G401 (cell line): ENCODE measurements around the gene ARF1. TPM values are rescaled to one million over a fixed set of nuclear protein-coding genes. Genes with fewer than 3 reads are reported as not detected.

ENCODE experiments used
- DNase-seq: peaks from one replicate; pipeline ENCODE4 v3.0.0-alpha.2; 2015; ENCODE audit warnings: low spot score
- in situ Hi-C: cut with HindIII; loops from 2 replicates; pipeline ENCODE4 v1.10.0; 2016; ENCODE audit warnings: low sequenced_read_pairs, mixed read lengths
- total RNA-seq: library from RNA; depleted of rRNA; stranded (reverse); fragments of >200 nt; shearing (Covaris generic); gene quantifications from 2 replicates; pipeline ENCODE4 v1.2.3, GENCODE V29; 2014

The ARF1 gene
- total RNA-seq, 1 experiment from 2014 or later: 328 TPM

DNA sequence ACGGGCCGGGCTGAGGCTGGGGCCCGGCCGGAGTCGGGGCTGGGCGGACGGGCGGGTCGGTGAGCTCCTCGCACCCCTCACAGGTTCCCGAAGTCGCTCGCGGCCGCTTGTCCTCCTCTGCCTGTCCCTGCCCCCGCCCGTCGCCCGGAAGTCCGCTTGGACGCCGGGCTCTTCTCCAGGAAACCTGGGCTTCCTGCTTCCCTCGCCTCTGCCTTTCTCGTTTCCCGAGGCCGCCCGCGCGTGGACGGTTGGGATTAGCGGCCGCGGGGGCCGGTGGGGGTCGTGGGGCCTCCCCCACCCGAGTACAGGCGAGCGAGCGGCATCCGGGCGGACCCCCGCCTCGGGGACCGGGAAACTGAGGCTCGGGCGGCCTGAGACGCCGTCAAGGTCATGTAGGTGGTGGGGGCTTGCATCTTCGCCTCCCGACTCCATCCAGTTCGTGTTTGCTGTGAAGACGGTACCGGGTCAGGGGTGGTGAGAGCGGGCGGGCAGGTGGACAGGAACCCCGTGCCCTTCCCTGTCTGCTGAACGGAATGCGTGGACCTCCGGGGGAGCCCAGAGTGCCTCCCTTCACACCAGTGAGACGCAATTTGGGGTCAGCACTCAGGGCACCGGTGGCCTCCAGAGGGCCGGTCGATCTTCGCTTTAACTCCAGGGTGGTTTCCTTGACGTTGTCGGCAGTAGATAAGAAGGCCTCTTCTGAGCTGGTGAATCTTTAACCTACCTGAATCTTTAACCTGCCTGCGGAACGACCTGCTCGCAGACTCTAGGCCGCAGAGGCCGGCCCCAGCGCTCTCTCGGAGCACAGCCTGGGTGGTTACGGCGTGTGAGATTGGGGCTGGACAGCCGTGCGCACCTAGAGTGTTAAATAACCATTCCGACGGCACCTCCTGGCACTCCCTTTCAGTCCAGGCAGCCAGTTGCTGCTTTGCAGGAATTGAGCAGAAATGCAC, 686 bp downstream of the ARF1 start:
- DNase-seq: peak; percentile 44

DNA sequence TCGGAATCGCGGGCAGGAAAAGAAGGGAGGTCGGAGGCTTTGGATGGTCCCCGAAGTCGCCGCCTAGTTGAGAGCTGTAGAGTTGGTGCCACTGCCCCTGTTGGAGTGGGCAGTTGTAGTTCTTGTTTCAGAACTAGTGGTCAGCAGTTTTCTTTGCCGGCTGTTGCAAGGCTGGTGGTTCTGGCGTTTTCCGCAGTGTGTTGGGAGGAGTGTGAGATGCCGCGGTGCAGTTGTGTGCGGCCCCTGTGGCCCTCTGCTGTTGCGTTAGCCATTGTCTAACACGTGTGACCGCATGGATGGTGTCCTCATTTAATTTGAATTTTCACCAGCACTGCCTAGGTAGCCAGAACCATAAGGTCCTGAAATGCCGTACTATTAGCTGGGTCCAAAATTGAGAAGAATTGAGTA, 1.4 kb downstream of the ARF1 start:
- no peak for DNase-seq
- in situ Hi-C loops: no loop called here

More for the DNA sequence above, 686 bp downstream of the ARF1 start:
- in situ Hi-C loops: no loop called here

DNA sequence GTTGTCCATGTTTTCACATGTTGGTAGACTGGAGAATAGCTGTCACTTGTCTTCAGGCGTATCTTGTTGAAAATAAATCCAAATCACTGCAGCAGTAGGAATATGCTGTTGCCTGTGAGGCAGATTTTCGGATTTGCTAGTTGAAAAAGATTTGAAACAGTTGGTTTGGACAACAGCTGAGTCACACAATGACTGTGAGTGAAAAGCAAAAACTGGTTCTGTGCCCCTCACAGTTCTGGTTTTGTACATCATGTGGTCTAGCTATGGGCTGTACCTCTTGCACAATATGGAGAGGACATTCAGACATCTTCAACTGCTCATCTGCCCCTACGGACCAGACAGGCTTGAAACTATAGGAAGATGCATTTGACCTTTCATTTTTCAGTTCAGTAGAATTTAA, 1.8 kb downstream of the ARF1 start:
- in situ Hi-C loops: no loop called here
- DNase-seq: no peak

DNA sequence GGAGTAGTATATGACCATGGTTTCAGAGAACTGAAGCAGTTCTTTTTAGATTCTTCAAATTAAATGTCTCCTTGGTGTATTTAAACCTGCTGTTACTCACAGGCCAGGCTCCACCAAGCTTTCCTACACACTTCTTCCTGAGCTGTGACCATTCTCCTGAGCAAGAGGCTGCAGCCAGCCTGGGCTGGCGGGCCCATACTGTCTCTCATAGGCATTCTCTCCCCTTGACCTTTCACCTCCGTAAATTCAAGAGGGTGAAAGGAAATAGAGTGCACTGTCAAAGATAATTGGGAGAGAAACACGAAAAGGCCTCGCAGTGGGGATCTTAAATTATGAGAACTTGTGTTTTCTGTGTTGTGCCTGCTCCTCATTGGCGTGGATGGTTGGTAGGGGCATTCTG, 2.3 kb downstream of the ARF1 start:
- no peak for DNase-seq
- in situ Hi-C loops: no loop called here

DNA sequence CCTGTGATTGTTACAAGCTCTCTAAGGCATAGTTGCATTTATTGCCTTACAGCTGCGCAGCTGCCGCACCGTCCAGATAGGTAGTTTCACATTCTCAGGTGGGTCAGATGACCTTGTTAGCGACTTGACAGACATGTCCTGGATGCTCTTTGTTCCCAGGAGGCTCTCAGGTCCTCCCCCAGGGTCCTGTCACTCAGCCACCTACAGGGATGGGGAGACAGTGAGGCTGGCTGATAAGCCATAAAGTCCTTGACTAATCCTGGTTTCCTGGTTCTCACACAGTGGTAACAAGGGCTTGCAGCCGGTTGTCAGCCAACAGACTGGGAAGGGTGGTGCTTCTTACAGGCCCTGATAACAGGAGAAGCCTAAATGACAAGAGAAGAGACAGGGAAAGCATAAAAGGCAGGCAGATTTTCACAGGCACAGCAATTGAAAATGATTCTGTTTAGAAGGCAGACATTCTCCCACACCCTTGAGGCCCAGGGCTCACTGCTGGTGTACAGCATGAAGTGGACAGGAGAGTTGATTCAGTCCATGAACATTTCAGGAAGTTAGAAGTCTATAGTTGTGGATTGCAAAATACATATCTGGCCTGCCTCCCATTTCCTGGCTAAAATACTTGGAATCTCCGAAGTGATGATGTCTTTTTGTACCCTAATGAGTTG, 2.9 kb downstream of the ARF1 start:
- in situ Hi-C loops: no loop called here
- no peak for DNase-seq

DNA sequence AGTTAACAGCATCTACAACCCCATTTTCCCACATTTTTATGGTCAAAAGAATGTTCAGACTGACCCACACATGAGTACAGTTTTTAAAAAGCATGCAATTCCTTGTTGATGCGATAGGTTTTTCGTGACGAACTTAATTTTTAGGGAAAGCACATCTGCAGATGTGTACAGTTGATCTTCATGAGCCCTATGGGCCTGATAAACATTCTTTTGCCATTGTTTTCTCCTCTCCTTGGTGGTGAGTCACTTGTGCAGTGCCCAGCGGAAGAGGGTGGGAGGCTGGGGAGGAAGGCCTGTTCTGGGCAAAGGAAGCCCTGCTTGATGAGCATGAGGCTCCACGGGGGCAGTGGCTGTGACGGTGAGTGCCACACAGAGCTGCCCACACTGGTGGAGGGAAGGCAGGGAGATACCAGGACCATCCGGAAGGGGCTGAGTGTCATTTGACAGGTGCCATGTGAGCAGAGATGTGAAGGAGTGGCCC, 5.3 kb downstream of the ARF1 start:
- in situ Hi-C loops: no loop called here
- no peak for DNase-seq

DNA sequence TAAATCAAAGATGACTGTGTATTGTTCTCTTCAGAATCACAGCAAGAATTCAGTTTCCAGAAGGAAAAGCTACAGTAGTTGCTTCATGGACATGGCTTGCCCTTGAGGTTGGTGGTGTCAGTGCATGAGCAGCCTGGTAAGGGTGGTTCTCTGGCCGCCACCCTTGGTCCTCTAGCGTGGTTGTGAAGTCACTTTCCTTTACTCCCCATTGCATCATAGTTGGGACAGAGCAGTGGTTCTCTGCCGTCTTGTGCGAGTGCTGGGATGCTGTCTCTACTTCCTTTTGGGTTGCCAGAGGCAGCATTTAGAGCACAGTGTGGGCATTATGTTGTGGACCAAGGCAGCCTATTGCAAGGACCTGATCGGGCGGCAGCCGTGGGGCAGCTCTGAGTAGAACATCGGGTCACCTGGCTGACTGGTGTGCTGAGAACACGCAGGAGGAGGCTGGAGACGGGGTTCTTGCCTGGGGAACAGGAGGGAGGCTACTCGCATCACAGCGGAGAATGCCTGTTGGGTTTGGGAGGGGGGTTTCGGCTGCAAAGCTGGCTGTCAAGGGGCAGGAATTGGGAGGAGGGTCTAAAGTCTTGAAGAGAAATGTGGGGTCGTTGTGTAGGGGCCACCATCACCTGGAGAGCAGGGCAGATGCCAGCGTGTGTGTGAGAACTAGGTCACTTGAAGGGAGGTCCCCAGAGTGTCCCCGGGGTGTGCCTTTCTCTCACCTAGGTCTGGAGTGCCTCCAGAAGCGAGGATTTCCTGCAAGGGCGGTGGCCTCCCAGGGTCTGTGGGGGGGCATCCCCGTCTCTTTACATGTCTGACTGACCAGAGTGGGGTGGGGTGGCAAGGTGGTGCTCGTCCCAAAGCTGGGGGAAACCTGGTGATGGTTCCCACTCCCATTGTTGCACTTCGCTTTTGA, 6.3 kb downstream of the ARF1 start:
- DNase-seq: no peak
- in situ Hi-C loops: no loop called here

DNA sequence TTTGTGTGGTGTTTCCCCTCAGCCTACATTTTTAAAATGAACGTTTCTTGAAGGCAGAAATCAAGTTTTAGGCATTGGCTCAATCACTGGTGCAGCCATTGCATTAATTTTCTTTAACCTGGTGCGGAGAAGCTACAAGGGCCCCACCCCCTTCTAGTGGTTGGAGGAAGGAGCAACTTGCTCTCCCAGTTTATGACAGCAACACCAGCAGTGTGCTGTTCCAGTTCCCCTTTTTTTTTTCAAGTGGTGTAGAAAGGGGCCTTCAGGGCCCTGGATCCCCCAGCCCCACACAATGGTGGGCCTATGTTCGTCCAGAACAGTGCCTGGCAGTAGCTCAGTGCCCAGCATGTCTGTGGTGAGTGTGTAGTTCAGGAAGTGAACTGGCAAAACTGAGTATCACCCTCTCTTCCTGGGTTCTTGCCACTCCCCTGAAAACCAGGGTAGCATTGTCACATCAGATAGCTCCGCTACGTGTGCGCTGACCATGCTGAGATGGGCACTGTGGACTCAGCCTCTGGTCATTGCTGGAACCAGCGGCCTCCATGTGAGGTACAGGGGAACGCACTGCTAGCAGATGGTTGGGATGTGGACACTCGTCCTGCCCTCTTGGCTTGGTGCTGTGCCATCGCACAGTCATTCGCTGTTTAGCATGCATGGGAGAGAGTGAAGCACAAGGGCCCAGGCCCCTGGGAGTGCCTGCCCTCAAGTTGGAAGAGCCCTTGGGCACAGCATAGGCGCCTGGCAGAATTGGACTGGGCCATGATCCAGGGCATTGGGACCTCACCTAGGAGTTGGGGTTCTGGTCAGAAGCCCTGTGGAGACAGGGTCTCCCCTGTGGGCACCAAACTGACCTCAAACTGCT, 7.2 kb downstream of the ARF1 start:
- DNase-seq: no peak
- in situ Hi-C loops: no loop called here

DNA sequence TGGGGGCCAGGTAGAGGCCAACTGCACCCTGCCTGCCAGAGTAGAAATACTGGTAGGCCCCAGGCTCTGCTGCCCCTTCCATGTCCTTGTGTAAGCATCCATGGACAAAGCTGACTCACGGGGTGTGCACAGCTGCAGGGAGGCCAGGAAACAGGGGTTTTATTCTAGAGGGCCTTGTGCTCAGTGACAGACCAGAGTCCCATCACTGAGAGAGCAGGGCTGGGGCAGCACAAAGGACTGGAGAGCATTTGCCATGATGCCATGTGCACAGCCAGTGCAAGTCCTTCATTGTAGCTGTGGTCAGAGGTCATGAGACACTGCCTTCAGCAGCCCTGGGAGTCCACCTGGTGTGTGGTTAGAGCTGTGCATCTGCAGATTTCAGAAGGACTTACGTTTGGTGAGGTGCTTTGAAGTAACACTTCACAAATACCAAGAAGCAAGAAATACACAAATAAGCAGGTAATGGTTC, 8.1 kb downstream of the ARF1 start:
- no peak for DNase-seq
- in situ Hi-C loops: no loop called here

DNA sequence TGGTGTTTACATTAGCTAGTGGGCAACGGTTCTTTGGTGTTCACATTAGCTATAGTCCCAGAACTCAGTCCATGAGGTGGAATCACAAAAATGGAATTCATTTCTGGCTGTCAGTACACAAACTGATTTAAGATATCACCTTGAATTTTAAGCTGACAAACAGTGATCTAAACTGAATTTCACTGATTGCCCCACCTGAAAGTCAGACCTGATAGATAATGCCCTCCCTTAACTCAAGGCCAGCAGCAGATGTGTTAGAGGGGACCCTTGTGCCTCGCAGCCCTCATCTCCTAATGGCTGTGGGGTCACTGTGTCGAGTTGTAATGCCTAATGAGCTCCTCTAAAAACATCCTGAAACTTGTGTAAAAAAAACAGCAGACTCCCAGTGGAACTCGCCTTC, 8.6 kb downstream of the ARF1 start:
- DNase-seq: no peak
- in situ Hi-C loops: no loop called here

DNA sequence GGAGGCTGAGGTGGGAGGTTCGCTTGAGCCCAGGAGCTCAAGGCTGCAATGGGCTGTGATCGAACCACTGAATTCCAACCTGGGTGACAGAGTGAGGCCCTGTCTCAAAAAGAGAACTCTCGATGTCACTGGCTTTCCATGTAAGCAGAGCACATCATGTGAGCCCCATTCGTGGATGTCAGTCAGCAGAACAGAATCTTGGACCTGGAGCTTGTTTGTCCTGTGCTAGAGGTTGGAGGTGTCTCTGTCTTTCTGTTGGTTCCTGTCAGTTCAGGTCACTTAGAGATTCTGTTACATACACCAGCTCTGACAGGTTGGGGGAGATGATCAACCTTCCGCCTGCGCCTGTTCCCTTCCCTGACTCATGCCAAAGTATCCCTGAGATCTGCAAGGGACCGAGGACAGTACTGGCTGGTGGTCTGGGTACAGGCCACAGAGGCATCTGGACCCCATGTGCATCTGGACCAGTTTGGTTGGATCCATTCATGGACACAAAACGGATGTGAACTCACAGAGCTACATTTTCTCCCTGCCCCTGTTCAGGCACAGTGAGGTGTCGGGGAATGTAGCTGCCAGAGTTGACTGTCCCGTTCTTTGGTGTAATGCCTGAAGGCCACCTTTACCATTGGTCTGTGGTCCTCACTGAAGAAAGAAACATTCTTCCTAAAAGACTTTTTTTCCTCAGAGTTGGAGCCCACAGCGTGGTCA, 10.0 kb downstream of the ARF1 start:
- in situ Hi-C loops: no loop called here
- no peak for DNase-seq

DNA sequence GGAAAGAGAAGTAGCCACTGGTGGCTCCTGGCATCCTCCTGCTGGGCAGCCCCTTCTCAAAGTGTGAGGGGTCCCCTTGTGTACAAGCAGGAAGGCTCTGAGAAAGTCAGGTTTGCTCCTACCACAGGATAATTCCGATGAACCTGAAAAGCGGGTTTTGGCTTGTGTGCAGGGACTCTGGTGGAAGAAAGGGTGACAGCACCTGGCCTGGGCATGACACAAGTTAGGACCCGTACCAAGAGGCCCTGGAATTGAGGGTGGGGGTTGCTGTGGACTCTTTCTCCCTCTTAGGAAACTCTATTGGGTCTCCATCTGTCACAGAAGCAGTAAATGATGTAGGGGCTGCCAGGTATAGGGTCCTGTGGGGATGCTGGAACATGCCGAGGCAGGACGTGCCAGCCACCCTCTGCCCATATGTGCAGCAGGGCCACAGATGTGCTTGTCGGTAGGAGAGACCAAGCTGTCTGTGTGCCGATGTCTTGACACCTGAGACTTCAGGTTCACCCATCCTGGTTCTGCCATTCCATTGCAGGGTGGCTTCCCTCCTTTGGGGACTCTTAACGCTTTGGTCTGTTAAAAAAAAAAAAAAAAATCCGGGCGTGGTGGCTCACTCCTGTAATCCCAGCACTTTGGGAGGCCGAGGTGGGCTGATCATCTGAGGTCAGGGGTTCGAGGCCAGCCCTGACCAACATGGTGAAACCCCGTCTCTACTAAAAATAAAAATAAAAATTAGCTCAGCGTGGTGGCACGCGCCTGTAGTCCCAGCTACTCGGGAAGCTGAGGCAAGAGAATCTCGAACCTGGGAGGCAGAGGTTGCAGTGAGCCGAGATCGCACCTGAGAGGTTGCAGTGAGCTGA, 10.8 kb downstream of the ARF1 start:
- in situ Hi-C loops: no loop called here
- no peak for DNase-seq

DNA sequence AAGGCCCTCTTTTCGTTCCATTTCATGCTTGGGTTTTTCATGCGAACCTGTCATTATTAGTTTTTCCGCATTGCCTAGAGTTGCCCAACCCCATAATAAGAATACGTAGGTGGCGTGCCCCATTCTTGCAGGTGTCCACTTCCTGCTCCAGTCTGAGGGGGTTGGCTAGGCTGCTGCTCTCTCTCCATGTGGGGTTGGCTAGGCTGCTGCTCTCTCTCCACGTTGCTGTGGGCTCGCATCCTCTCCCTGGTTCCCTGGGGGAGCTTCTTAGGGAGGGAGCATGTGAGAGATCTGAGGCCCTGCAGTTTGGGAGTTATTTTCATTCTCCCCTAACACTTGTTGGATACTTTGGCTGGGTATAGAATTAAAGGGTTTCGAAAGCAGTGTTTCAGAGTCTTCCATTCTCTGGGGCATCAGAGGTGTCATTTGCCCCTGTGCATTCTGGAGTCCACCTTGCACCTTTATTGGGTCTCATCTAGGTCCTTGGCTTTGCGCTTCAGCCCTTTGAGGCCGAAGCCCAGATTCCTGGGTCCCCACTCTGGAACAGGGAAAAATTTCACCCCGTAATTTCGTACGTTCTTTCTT, 12.0 kb downstream of the ARF1 start:
- in situ Hi-C loops: no loop called here
- DNase-seq: no peak

DNA sequence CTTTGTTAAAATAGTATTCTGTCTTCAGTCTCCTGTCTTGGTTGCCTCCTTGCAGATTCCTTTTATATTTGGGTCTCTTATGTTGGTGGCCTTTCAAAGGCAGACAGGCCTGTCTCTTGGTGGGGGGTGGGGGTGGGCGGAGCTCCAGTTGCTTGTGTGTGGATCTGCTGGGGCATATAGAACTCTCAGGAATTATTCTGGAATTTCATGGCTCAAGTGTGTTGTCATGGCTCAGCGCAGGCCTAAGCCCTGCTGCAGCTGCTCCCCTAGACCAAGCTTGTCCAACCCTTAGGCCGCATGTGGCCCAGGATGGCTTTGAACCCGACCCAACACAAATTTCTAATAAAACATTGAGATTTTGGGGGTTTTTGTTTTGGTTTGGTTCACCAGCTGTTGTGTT, 12.7 kb downstream of the ARF1 start:
- DNase-seq: no peak
- in situ Hi-C loops: no loop called here

DNA sequence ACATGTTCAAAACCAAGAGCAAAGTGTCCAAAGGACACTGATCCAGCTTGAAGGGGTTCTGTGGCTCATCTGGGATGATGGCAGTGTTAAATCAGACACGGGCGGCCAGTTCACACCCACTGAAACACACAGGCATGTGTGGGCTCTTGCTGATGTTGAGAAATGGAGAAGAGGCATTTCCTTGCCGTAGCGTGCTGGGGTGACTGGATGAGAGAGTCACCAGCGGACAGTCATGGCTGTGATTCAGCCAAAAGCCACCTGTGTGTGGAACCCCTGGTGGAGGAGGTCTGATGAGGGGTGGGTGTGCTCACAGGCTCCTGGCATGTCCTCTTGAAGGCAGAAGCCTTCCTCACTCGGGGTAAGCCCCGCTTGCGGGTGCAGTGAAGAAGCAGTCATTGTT, 13.4 kb downstream of the ARF1 start:
- no peak for DNase-seq
- in situ Hi-C loops: no loop called here

DNA sequence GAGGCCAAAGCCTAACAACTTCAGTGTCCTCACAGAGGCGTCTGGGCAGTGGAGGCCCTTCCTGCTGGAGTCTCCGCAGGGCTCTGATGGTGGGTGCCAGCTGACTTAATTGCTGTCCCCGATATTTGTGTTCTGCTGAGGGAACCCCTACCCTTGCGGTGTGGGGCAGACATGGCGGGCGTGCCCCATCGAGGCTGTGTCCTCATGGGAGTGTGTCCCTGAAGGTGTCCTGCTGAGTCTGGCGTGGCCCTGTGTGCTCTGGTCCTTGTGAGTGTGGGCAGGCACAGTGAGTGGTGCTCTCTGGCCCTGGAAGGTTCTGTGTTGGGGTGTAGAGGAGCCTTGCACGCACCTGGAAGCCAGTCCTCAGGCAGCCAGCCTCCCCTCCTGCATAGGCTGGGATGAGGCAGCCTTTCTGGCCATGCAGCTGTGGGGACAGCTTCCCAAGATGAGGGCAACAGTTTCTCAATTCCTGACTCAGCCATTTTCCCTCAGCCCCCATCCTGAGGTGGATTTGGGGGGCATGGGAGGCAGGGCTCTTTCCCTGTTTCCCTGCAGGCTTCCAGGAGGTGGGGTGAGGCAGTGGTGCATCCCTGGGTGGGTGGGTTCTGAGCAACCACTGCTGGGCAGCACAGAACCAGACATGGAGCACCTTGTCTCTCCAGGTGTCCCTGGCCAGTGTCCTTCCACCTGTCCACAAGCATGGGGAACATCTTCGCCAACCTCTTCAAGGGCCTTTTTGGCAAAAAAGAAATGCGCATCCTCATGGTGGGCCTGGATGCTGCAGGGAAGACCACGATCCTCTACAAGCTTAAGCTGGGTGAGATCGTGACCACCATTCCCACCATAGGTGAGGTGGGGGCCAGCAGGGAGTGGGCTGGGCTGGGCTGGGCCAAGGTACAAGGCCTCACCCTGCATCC, 14.2 kb downstream of the ARF1 start:
- DNase-seq: no peak
- in situ Hi-C loops: no loop called here
